Prostate gland (tissue), 2 donors: ENCODE results near the gene CNIH1.

Experiments
- POLR2A ChIP-seq: fragments of 450-650 bp; IDR thresholded peaks from one replicate; pipeline ENCODE4 v1.6.1; 2016; ENCODE audit warnings: antibody characterized with exemption, mild to moderate bottlenecking
- POLR2AphosphoS5 ChIP-seq: sonication (generic); formaldehyde crosslinking; IDR thresholded peaks from one replicate; pipeline ENCODE4 v1.6.1; 2017; ENCODE audit warnings: antibody characterized with exemption
- TF ChIP-seq, protein P1 (sequence below), 4 experiments: fragments of 200-600 bp in 2 of 4; fragments of 450-650 bp in 2 of 4; sonication (generic) in 2 of 4; IDR thresholded peaks; 1 replicate in 3 of 4; 2 replicates in 1 of 4; pipeline ENCODE4 v1.5.1; 2016 to 2019; ENCODE audit warnings: antibody characterized with exemption in 4 of 4, mild to moderate bottlenecking in 2 of 4, moderate library complexity in 2 of 4

DNA sequence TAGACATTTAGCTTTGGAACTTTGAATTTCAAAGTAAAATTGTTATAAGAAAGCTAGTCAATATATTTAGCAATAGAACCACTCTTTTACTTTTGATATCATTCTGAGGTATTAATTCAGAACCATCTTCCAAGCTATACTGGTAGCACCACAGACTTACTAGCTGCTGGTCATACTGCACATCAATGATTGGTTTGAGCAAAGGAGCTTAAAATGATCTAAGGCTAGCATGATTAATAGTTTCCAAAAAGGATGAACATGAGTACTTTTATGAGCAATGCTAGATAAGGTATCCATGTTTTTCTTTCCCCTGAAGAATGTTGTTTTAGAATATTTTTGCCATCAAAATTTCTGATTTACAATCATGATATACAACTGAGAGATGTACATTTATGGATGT, 17.2 kb downstream of the CNIH1 start:
- TF ChIP-seq, protein P1, sequence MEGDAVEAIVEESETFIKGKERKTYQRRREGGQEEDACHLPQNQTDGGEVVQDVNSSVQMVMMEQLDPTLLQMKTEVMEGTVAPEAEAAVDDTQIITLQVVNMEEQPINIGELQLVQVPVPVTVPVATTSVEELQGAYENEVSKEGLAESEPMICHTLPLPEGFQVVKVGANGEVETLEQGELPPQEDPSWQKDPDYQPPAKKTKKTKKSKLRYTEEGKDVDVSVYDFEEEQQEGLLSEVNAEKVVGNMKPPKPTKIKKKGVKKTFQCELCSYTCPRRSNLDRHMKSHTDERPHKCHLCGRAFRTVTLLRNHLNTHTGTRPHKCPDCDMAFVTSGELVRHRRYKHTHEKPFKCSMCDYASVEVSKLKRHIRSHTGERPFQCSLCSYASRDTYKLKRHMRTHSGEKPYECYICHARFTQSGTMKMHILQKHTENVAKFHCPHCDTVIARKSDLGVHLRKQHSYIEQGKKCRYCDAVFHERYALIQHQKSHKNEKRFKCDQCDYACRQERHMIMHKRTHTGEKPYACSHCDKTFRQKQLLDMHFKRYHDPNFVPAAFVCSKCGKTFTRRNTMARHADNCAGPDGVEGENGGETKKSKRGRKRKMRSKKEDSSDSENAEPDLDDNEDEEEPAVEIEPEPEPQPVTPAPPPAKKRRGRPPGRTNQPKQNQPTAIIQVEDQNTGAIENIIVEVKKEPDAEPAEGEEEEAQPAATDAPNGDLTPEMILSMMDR (IDR thresholded peaks at IDR 0.05), result no peak
- TF ChIP-seq POLR2A (no peak), POLR2AphosphoS5 (no peak)
